ENCODE data around the gene ARL4D. TPM values are rescaled to one million over a fixed set of nuclear protein-coding genes. Genes with fewer than 3 reads are reported as not detected.

The ARL4D gene, protein sequence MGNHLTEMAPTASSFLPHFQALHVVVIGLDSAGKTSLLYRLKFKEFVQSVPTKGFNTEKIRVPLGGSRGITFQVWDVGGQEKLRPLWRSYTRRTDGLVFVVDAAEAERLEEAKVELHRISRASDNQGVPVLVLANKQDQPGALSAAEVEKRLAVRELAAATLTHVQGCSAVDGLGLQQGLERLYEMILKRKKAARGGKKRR
- 3.2 and 4.0 TPM in 2 replicates for total RNA-seq

DNA sequence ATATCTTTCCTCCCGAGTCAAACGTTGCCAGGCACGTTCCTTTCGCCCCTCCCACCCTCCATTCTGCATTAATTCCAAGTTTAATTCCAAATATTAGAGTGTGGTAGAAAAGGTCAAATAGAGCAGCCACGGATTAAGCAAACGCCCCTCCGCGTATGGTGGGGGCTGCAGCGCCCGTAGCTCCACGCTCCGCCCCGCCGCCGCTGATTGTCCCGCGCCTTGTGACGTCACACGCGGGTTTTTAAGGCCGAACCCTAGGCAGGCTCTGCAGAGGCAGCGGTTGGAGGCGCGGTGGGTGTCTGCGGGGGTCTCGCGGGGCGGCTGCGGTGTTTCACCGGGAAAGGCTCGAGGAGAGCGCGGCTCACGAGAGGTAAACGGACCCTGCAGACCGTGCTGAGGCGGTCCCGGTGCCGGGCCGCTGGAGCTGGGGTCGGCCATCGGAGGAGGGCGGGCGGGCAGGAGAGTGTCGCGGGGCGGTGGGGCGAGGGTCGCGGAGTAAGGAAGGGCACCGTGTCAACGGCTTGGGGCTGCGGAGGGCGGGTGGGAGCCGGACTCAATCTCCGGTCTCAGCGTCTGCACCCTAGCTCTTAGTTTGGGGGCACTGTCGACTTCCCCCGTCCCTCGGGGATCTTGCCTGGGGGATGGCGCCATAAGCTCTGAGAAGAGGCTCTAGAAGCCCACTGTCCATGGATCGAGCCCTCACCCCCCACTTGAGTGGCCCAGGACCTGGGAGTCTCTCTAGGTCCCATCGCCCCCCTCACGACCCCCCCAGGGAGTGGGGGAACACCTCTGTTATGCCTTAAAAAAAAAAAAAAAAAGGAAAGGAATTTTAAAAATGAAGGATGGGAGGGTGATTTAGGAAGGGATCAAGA, at the start of gene ARL4D:
Gene ARL4D (plus strand): TSS at position 270 of the 872 bp plus-strand sequence. CDS start 740 bp downstream, outside the sequence.
- H3K36me3 Mint-ChIP-seq (ENCODE audit: low read depth), result no peaks in the 10 kb centered on the region
- peak within 1 kb of the TSS; percentile 88 for H3K27ac Mint-ChIP-seq
- DNase-seq (ENCODE audit: low spot score), result peak; percentile 80
- intact Hi-C loops (cut with micrococcal nuclease), result loop anchor here (1.0 kb wide), 1 partner anchor 10 kb away; no protein-coding TSS in a partner anchor
- H3K4me1 Mint-ChIP-seq (ENCODE audit: low read depth), result peaks cover 44% of the 10 kb centered on the region
- no peaks in the 10 kb centered on the region for H3K9me3 Mint-ChIP-seq
- peak within 1 kb of the TSS; percentile 92 for H3K4me3 Mint-ChIP-seq
- H3K27me3 Mint-ChIP-seq (ENCODE audit: insufficient read depth), result peaks cover 3% of the 10 kb centered on the region

DNA sequence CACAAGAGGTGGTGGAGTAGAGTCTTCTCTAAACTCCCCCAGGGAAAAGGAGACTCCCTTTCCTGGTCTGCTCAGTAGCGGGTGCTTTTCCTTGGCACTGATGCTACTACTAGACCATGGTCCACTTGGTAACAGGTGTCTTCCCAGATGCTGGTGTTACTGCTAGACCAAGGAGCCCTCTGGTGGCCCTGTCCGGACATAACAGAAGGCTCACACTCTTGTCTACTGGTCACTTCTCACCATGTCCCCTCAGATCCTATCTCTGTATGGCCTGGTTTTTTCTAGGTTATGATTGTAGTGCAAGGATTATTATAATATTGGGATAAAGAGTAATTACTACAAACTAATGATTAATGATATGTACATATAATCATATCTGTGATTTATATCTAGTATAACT, 49.7 kb upstream of the ARL4D start:
- Mint-ChIP-seq H3K9me3 (peaks cover 48% of the 10 kb centered on the region), H3K36me3 (ENCODE audit: low read depth) (peaks cover 25% of the 10 kb centered on the region), H3K27ac (no peak overlapping the region), H3K4me3 (no peak overlapping the region), H3K4me1 (ENCODE audit: low read depth) (peaks cover 19% of the 10 kb centered on the region), H3K27me3 (ENCODE audit: insufficient read depth) (no peaks in the 10 kb centered on the region)
- DNase-seq (ENCODE audit: low spot score), result no peak
- intact Hi-C loops (cut with micrococcal nuclease), result no loop called here

GRCh38 chr17:43350888-43351361, 47.9 kb upstream of the ARL4D start:
- Mint-ChIP-seq H3K27me3 (ENCODE audit: insufficient read depth) (no peaks in the 10 kb centered on the region), H3K36me3 (ENCODE audit: low read depth) (peaks cover 25% of the 10 kb centered on the region), H3K4me3 (no peak overlapping the region), H3K4me1 (ENCODE audit: low read depth) (peaks cover 19% of the 10 kb centered on the region), H3K27ac (no peak overlapping the region), H3K9me3 (peaks cover 48% of the 10 kb centered on the region)
- intact Hi-C loops (cut with micrococcal nuclease), result no loop called here
- DNase-seq (ENCODE audit: low spot score), result no peak

DNA sequence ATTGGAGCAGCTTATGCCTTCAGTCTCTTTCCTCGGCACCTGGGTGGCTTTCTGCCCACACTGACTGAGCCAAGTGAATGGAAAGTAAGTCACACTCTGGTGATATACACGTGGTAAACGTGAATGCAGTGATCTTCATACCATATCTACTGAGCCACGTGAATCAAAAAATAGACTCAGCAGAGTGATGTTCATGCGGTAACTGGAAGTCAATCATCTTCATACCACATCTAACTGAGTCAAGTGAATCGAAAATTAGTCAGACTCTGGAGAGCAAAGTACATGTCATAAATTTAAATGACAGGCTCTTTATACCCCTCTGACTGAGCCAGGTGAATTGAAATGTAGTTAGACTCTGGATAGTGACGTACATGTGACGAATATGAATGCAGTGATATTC, 47.1 kb upstream of the ARL4D start:
- Mint-ChIP-seq H3K27ac (no peak overlapping the region), H3K4me1 (ENCODE audit: low read depth) (peaks cover 19% of the 10 kb centered on the region), H3K27me3 (ENCODE audit: insufficient read depth) (no peaks in the 10 kb centered on the region), H3K9me3 (peaks cover 47% of the 10 kb centered on the region), H3K36me3 (ENCODE audit: low read depth) (peaks cover 24% of the 10 kb centered on the region), H3K4me3 (no peak overlapping the region)
- intact Hi-C loops (cut with micrococcal nuclease), result no loop called here
- no peak for DNase-seq (ENCODE audit: low spot score)

DNA sequence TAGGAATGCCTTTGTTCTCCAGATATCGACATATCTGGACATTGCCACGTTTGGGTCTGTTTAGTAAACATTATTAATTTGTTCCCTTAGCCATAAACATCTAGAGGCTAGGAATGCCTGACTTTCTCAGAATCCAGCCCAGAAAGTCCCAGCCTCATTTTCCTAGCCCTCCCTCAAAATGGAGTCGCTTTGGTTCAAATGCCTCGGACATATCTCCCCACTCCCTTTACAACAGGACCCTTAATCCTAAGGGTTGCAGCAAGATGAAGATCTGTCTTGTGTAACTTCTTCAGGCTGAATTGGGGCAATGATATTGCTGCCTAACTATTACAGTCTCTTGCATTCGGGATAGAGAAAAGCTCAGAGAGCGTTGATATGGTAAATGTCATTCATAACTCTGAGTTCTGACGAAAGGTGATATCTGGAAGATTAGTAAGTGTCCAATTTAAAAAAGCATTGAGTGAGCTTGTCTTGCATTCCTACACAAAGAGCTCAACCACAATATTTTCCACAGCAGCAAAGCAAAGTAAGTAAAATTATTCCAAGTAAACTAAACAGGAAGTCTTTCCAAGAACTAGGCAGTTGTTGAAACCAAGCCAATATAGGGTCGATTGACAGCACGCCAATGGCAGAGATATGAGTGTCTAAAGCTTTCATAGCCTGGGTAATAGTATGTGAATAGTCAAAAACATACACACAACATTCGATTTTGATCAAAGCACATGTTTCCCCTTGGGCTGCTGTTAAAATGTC, 46.0 kb upstream of the ARL4D start:
- H3K36me3 Mint-ChIP-seq (ENCODE audit: low read depth), result peaks cover 18% of the 10 kb centered on the region
- H3K9me3 Mint-ChIP-seq, result peaks cover 36% of the 10 kb centered on the region
- peaks cover 19% of the 10 kb centered on the region for H3K4me1 Mint-ChIP-seq (ENCODE audit: low read depth)
- H3K27me3 Mint-ChIP-seq (ENCODE audit: insufficient read depth), result no peaks in the 10 kb centered on the region
- H3K27ac Mint-ChIP-seq, result no peak overlapping the region
- no peak overlapping the region for H3K4me3 Mint-ChIP-seq
- intact Hi-C loops (cut with micrococcal nuclease), result no loop called here
- no peak for DNase-seq (ENCODE audit: low spot score)

DNA sequence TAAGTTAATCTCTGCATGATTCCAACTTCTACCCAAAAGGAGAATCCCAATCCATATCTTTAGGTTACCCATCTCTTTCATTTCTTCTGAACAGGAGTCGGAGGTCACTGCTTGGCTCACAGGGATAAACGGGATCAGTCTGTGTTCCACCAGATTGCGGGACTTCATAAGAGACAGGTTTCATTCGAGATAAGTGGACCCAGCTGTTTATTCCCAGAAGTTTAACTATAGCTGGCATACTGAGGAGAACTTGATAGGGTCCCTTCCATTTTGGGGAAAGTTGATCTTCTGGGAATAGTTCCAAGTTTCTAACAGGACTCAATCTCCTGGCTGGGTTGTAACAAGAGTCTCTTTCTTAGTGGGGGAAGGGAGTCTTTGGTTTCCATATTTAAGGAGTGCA, 45.4 kb upstream of the ARL4D start:
- DNase-seq (ENCODE audit: low spot score), result no peak
- intact Hi-C loops (cut with micrococcal nuclease), result no loop called here
- no peak overlapping the region for H3K4me3 Mint-ChIP-seq
- H3K36me3 Mint-ChIP-seq (ENCODE audit: low read depth), result peaks cover 13% of the 10 kb centered on the region
- H3K9me3 Mint-ChIP-seq, result peaks cover 30% of the 10 kb centered on the region
- no peak overlapping the region for H3K27ac Mint-ChIP-seq
- peaks cover 23% of the 10 kb centered on the region for H3K4me1 Mint-ChIP-seq (ENCODE audit: low read depth)
- H3K27me3 Mint-ChIP-seq (ENCODE audit: insufficient read depth), result no peaks in the 10 kb centered on the region

GRCh38 chr17:43354371-43354770, 44.4 kb upstream of the ARL4D start:
- Mint-ChIP-seq H3K27me3 (ENCODE audit: insufficient read depth) (no peaks in the 10 kb centered on the region), H3K4me1 (ENCODE audit: low read depth) (peaks cover 31% of the 10 kb centered on the region), H3K36me3 (ENCODE audit: low read depth) (peaks cover 14% of the 10 kb centered on the region), H3K9me3 (peaks cover 20% of the 10 kb centered on the region), H3K27ac (no peak overlapping the region), H3K4me3 (no peak overlapping the region)
- intact Hi-C loops (cut with micrococcal nuclease), result no loop called here
- no peak for DNase-seq (ENCODE audit: low spot score)

- Mint-ChIP-seq H3K27ac (no peak overlapping the region), H3K36me3 (ENCODE audit: low read depth) (peaks cover 4% of the 10 kb centered on the region), H3K4me3 (no peak overlapping the region), H3K4me1 (ENCODE audit: low read depth) (peaks cover 42% of the 10 kb centered on the region), H3K27me3 (ENCODE audit: insufficient read depth) (no peaks in the 10 kb centered on the region), H3K9me3 (peaks cover 7% of the 10 kb centered on the region)
- DNase-seq (ENCODE audit: low spot score), result no peak
- intact Hi-C loops (cut with micrococcal nuclease), result no loop called here
Observed at GRCh38 chr17:43356450-43356849, 42.3 kb upstream of the ARL4D start.

- H3K27ac Mint-ChIP-seq, result no peak overlapping the region
Observed at GRCh38 chr17:43356999-43357398, 41.8 kb upstream of the ARL4D start.

GRCh38 chr17:43359469-43360110, 39.2 kb upstream of the ARL4D start:
- Mint-ChIP-seq H3K27ac (peak overlapping the region; percentile 100), H3K36me3 (ENCODE audit: low read depth) (peaks cover 4% of the 10 kb centered on the region), H3K27me3 (ENCODE audit: insufficient read depth) (no peaks in the 10 kb centered on the region), H3K9me3 (no peaks in the 10 kb centered on the region), H3K4me3 (peak overlapping the region; percentile 85), H3K4me1 (ENCODE audit: low read depth) (peaks cover 40% of the 10 kb centered on the region)
- intact Hi-C loops (cut with micrococcal nuclease), result no loop called here
- DNase-seq (ENCODE audit: low spot score), result no peak

More at GRCh38 chr17:43356999-43357398, 41.8 kb upstream of the ARL4D start:
- Mint-ChIP-seq H3K4me3 (no peak overlapping the region), H3K4me1 (ENCODE audit: low read depth) (peaks cover 43% of the 10 kb centered on the region), H3K9me3 (peaks cover 2% of the 10 kb centered on the region), H3K27me3 (ENCODE audit: insufficient read depth) (no peaks in the 10 kb centered on the region), H3K36me3 (ENCODE audit: low read depth) (peaks cover 4% of the 10 kb centered on the region)
- intact Hi-C loops (cut with micrococcal nuclease), result no loop called here
- no peak for DNase-seq (ENCODE audit: low spot score)

- no peaks in the 10 kb centered on the region for H3K27me3 Mint-ChIP-seq (ENCODE audit: insufficient read depth)
- peaks cover 40% of the 10 kb centered on the region for H3K4me1 Mint-ChIP-seq (ENCODE audit: low read depth)
- peak overlapping the region; percentile 85 for H3K4me3 Mint-ChIP-seq
Observed at GRCh38 chr17:43360376-43360738, 38.4 kb upstream of the ARL4D start.

DNA sequence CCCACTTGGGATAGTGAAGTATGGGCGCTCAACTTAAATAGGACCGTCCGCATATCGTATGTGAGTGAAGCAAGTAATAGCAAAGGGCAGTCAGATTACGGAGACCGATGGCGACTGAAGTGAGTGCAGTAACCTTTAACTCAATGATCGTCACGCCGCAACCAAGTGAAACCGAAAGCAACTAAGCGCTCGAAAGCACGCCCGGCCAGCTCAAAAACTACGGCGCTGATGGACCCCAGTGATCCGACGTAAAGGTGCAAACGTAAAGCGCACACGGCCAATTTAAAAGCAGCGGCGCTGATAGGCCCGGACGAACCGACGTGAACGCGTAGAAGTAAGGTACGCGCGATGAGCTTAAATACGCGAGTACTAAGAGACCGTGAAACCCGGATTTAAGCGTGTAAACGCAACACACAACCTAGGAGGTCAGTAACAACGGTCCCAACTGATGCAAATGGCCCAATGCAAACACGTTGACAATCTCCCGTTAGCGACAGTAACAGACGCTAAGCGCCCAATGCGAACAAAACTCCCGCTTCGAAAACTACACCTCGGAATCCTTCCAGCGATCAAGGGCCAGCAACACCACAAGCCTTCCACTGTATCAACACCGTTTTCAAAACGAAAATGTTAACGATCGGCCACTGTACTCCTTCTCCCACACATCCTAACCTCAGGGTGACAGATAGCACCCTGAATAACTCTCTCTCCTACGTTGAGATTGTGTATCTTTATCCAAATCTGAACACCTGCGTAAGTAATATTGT, 37.9 kb upstream of the ARL4D start:
- peak overlapping the region; percentile 100 for H3K27ac Mint-ChIP-seq
- intact Hi-C loops (cut with micrococcal nuclease), result loop anchor here (1.0 kb wide), 5 partner anchors 8 to 191 kb away; no protein-coding TSS in a partner anchor
- peaks cover 40% of the 10 kb centered on the region for H3K4me1 Mint-ChIP-seq (ENCODE audit: low read depth)
- peaks cover 4% of the 10 kb centered on the region for H3K36me3 Mint-ChIP-seq (ENCODE audit: low read depth)
- no peaks in the 10 kb centered on the region for H3K9me3 Mint-ChIP-seq
- DNase-seq (ENCODE audit: low spot score), result peak; percentile 92
- no peaks in the 10 kb centered on the region for H3K27me3 Mint-ChIP-seq (ENCODE audit: insufficient read depth)
- peak overlapping the region; percentile 85 for H3K4me3 Mint-ChIP-seq

More at GRCh38 chr17:43360376-43360738, 38.4 kb upstream of the ARL4D start:
- peak; percentile 79 for DNase-seq (ENCODE audit: low spot score)
- Mint-ChIP-seq H3K9me3 (no peaks in the 10 kb centered on the region), H3K36me3 (ENCODE audit: low read depth) (peaks cover 4% of the 10 kb centered on the region), H3K27ac (peak overlapping the region; percentile 100)
- intact Hi-C loops (cut with micrococcal nuclease), result no loop called here

Data from activated T-helper 1 cell treated with anti-CD3 and anti-CD28 coated beads, Interleukin-12 subunit alpha, Interleukin-12 subunit beta, Interleukin-2, Interleukin-4 antibody, amounts not matched to agents 30 ng/mL and 10 ng/mL and 1 ng/mL, durations not matched to agents 14 hours and 24 hours and 36 hours (primary cell).